MM.1S (cell line): Measurements from ENCODE around the gene PIP5K1A.
A peak's percentile ranks its signal among the peaks of the same experiment; 100 is the strongest.

Experiments
- DNase-seq: peaks from one replicate; pipeline ENCODE4 v3.0.0-alpha.2; 2015
- H2AFZ ChIP-seq: fragments of 300-600 bp; sonication (generic); 2 replicates; pipeline ENCODE4 v1.6.0; 2016; ENCODE audit warnings: antibody characterized with exemption, low read length
- H3F3A ChIP-seq: fragments of 300-600 bp; sonication (generic); 2 replicates; pipeline ENCODE4 v1.6.1; 2016; ENCODE audit warnings: mild to moderate bottlenecking, antibody characterized with exemption, low read length, moderate library complexity, mixed read lengths; ENCODE audit not compliant: insufficient read depth
- H3K27ac ChIP-seq: fragments of 300-600 bp; sonication (generic); 2 replicates; pipeline ENCODE4 v1.5.1; 2016; ENCODE audit warnings: mild to moderate bottlenecking, low read length
- H3K27me3 ChIP-seq: fragments of 300-600 bp; sonication (generic); replicated peaks from 2 replicates; pipeline ENCODE4 v1.6.0; 2016; ENCODE audit warnings: low read length; ENCODE audit not compliant: insufficient read depth
- H3K36me3 ChIP-seq: fragments of 300-600 bp; sonication (generic); replicated peaks from 2 replicates; pipeline ENCODE4 v1.6.1; 2016; ENCODE audit warnings: mild to moderate bottlenecking, low read length, mixed read lengths; ENCODE audit not compliant: insufficient read depth
- H3K4me1 ChIP-seq: fragments of 300-600 bp; sonication (generic); 2 replicates; pipeline ENCODE4 v1.6.1; 2016; ENCODE audit warnings: low read length, mixed read lengths
- H3K4me2 ChIP-seq: fragments of 300-600 bp; sonication (generic); 2 replicates; pipeline ENCODE4 v1.6.0; 2016; ENCODE audit warnings: low read depth, low read length
- H3K4me3 ChIP-seq: fragments of 300-600 bp; sonication (generic); 2 replicates; pipeline ENCODE4 v1.5.1; 2016; ENCODE audit warnings: low read length, mixed read lengths
- H3K79me2 ChIP-seq: fragments of 300-600 bp; sonication (generic); 2 replicates; pipeline ENCODE4 v1.6.1; 2016; ENCODE audit warnings: mixed run types, low read length, mixed read lengths
- H3K9ac ChIP-seq: fragments of 300-600 bp; sonication (generic); 2 replicates; pipeline ENCODE4 v1.6.1; 2016; ENCODE audit warnings: low read length, mixed read lengths
- H3K9me2 ChIP-seq: fragments of 300-600 bp; sonication (generic); replicated peaks from 2 replicates; pipeline ENCODE4 v1.6.1; 2016; ENCODE audit warnings: mild to moderate bottlenecking, low read length, mixed read lengths; ENCODE audit not compliant: insufficient read depth
- H3K9me3 ChIP-seq: fragments of 300-600 bp; sonication (generic); replicated peaks from 2 replicates; pipeline ENCODE4 v1.6.1; 2016; ENCODE audit warnings: mild to moderate bottlenecking, low read length, mixed read lengths; ENCODE audit not compliant: insufficient read depth
- H4K20me1 ChIP-seq: fragments of 300-600 bp; sonication (generic); 2 replicates; pipeline ENCODE4 v1.6.1; 2016; ENCODE audit warnings: mild to moderate bottlenecking, low read length, moderate library complexity, mixed read lengths; ENCODE audit not compliant: insufficient read depth
- EZH2 ChIP-seq: fragments of 300-600 bp; sonication (generic); optimal IDR thresholded peaks from 2 replicates; pipeline ENCODE3; 2017; ENCODE audit warnings: low read depth, mild to moderate bottlenecking, antibody characterized with exemption, low read length, mixed read lengths
- EZH2phosphoT487 ChIP-seq: fragments of 300-600 bp; sonication (generic); IDR thresholded peaks from 2 replicates; pipeline ENCODE4 v1.6.1; 2018; ENCODE audit warnings: antibody characterized with exemption, low read length
- TF ChIP-seq, protein P1 (sequence below): fragments of 300-600 bp; sonication (generic); IDR thresholded peaks from 2 replicates; pipeline ENCODE4 v1.5.1; 2016; ENCODE audit warnings: antibody characterized with exemption, low read length, mixed read lengths

PIP5K1A gene

DNA sequence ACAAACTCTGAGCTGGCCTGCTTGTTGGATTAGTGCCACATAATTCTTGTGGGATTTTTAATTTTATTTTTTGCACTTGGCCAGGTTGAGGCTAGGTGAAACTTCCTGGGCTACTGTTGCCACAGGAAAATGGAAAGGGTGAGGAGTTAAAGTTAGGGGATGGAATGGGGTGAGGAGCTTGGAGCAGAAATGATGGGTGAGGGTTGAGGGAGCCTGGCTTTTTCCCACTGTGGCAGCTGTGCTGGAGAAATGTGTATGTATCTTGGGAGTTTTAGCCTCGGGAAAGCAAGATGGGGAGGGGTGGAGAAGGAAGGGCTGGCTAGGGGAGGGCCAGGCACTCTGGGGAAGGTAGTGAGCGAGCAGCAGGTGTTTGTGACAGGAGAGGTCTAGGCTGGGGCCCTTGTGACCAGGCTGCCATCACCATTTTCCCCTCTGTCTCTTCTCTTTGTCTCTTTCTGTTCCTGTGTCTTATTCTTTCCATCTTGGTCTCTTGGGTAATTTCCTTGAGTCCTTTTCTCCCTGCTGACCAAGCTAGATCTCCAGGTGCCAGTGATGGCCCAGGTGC is 85.7 kb downstream of the PIP5K1A start:
- TF ChIP-seq, protein P1, sequence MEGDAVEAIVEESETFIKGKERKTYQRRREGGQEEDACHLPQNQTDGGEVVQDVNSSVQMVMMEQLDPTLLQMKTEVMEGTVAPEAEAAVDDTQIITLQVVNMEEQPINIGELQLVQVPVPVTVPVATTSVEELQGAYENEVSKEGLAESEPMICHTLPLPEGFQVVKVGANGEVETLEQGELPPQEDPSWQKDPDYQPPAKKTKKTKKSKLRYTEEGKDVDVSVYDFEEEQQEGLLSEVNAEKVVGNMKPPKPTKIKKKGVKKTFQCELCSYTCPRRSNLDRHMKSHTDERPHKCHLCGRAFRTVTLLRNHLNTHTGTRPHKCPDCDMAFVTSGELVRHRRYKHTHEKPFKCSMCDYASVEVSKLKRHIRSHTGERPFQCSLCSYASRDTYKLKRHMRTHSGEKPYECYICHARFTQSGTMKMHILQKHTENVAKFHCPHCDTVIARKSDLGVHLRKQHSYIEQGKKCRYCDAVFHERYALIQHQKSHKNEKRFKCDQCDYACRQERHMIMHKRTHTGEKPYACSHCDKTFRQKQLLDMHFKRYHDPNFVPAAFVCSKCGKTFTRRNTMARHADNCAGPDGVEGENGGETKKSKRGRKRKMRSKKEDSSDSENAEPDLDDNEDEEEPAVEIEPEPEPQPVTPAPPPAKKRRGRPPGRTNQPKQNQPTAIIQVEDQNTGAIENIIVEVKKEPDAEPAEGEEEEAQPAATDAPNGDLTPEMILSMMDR: no peak
- TF ChIP-seq EZH2phosphoT487 (no peak), EZH2 (no peak)
- Histone ChIP-seq H3K27me3 (no peaks in the 10 kb centered on the region), H3K36me3 (no peaks in the 10 kb centered on the region), H3K27ac (no peak overlapping the region), H3K79me2 (peaks cover 40% of the 10 kb centered on the region), H4K20me1 (no peaks in the 10 kb centered on the region), H3K9me2 (no peaks in the 10 kb centered on the region), H3K9me3 (no peaks in the 10 kb centered on the region), H3K9ac (no peak overlapping the region; the same call in 1 of the 2 replicates), H3K4me3 (no peak overlapping the region; the same call in 1 of the 2 replicates), H2AFZ (no peak overlapping the region), H3F3A (peaks cover 14% of the 10 kb centered on the region), H3K4me2 (peak overlapping the region; percentile 98; the same call in 1 of the 2 replicates), H3K4me1 (peaks cover 10% of the 10 kb centered on the region)
- no peak for DNase-seq

DNA sequence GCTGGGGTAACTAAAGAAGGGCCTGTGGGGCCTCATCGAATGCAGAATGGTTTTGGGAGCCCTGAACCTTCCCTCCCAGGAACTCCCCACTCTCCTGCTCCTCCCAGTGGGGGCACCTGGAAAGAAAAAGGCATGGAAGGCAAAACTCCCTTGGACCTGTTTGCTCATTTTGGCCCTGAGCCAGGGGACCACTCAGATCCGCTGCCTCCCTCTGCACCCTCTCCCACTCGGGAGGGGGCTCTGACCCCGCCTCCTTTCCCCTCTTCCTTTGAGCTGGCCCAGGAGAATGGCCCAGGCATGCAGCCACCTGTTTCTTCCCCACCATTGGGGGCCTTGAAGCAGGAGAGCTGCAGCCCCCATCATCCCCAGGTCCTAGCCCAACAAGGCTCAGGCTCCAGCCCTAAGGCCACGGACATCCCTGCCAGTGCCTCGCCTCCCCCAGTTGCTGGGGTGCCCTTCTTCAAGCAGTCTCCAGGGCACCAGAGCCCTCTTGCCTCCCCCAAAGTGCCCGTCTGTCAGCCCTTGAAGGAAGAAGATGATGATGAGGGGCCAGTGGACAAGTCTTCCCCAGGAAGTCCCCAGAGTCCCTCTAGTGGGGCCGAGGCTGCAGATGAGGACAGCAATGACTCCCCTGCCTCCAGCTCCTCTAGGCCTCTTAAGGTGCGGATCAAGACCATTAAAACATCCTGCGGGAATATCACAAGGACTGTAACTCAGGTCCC is 88.4 kb downstream of the PIP5K1A start:
- H2AFZ ChIP-seq: no peak overlapping the region
- peaks cover 40% of the 10 kb centered on the region for H3K79me2 ChIP-seq
- no peaks in the 10 kb centered on the region for H3K36me3 ChIP-seq
- H3F3A ChIP-seq: 0 out of 2 replicates have a peak, but pooled peaks cover 5% of the 10 kb centered on the region
- TF ChIP-seq EZH2phosphoT487 (no peak), EZH2 (no peak)
- TF ChIP-seq, protein P1: no peak
- no peak overlapping the region for H3K4me2 ChIP-seq
- H3K4me1 ChIP-seq: peaks cover 10% of the 10 kb centered on the region
- no peaks in the 10 kb centered on the region for H4K20me1 ChIP-seq
- no peaks in the 10 kb centered on the region for H3K9me2 ChIP-seq
- H3K9me3 ChIP-seq: no peaks in the 10 kb centered on the region
- H3K4me3 ChIP-seq: no peak overlapping the region
- H3K27ac ChIP-seq: no peak overlapping the region
- H3K27me3 ChIP-seq: no peaks in the 10 kb centered on the region
- DNase-seq: no peak
- no peak overlapping the region for H3K9ac ChIP-seq

DNA sequence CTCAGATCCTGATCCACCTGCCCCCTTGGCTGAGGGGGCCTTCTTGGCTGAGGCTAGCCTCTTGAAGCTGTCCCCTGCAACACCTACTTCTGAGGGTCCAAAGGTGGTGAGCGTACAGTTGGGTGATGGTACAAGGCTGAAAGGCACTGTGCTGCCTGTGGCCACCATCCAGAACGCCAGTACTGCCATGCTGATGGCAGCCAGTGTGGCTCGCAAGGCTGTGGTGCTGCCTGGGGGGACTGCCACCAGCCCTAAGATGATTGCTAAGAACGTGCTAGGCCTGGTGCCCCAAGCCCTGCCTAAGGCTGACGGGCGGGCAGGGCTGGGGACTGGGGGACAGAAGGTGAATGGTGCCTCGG is 89.0 kb downstream of the PIP5K1A start:
- H3K9me2 ChIP-seq: no peaks in the 10 kb centered on the region
- H2AFZ ChIP-seq: no peak overlapping the region
- H3K9me3 ChIP-seq: no peaks in the 10 kb centered on the region
- no peak overlapping the region for H3K27ac ChIP-seq
- 0 out of 2 replicates have a peak, but pooled peaks cover 5% of the 10 kb centered on the region for H3F3A ChIP-seq
- H3K27me3 ChIP-seq: no peaks in the 10 kb centered on the region
- H3K9ac ChIP-seq: no peak overlapping the region
- H3K4me3 ChIP-seq: no peak overlapping the region
- DNase-seq: no peak
- no peak overlapping the region for H3K4me2 ChIP-seq
- peaks cover 39% of the 10 kb centered on the region for H3K79me2 ChIP-seq
- no peak for TF ChIP-seq EZH2phosphoT487
- TF ChIP-seq, protein P1: no peak
- TF ChIP-seq EZH2: no peak
- H3K4me1 ChIP-seq: peaks cover 10% of the 10 kb centered on the region
- no peaks in the 10 kb centered on the region for H4K20me1 ChIP-seq
- H3K36me3 ChIP-seq: no peaks in the 10 kb centered on the region
